Left ventricle myocardium inferior (tissue), 1 donor: ENCODE measurements around the gene OR10D3. TPM values are rescaled to one million over a fixed set of nuclear protein-coding genes. Genes with fewer than 3 reads are reported as not detected.
"Not testable (repeated sequence)": the region's sequence is repeated elsewhere in the genome, so short reads cannot be mapped to it uniquely, and the experiment has no call there.

Experiments used
- DNase-seq: peaks from one replicate; pipeline ENCODE4 v3.0.0-alpha.2; 2020
- H3K27ac ChIP-seq: fragments of 200-600 bp; replicated peaks from 2 replicates; pipeline ENCODE4 v1.8.0; 2021
- H3K27me3 ChIP-seq: fragments of 200-600 bp; 2 replicates; pipeline ENCODE4 v1.8.0; 2021; ENCODE audit warnings: low read depth
- H3K36me3 ChIP-seq: fragments of 200-600 bp; 2 replicates; pipeline ENCODE4 v1.8.0; 2021
- H3K4me1 ChIP-seq: fragments of 200-600 bp; 2 replicates; pipeline ENCODE4 v1.8.0; 2021
- H3K4me3 ChIP-seq: fragments of 200-600 bp; 2 replicates; pipeline ENCODE4 v1.8.0; 2021; ENCODE audit warnings: mild to moderate bottlenecking, moderate library complexity
- H3K9me3 ChIP-seq: fragments of 200-600 bp; replicated peaks from 2 replicates; pipeline ENCODE4 v1.8.0; 2021
- intact Hi-C: fragments of 100-400 bp; cut with micrococcal nuclease; formaldehyde crosslinking; loops from one replicate; pipeline ENCODE4 v1.11.0; 2022
- total RNA-seq: library from RNA; stranded (reverse); fragmentation: NEBNext Ultra II Directional; extraction: Animal tissue kit (Norgen Biotek cat#: 25700); gene quantifications from one replicate; pipeline ENCODE4 v1.2.1, GENCODE V29; 2021
- TF ChIP-seq, protein P1 (sequence below): fragments of 200-600 bp; IDR thresholded peaks from 2 replicates; pipeline ENCODE4 v1.8.0; 2021; ENCODE audit warnings: antibody characterized with exemption, mild to moderate bottlenecking, borderline replicate concordance
- donor health status: DM: no; HTN: yes; CAD: no; lungs with severe emphysema.

Gene OR10D3
- total RNA-seq, 1 donor from 2014 or later, result not detected

DNA sequence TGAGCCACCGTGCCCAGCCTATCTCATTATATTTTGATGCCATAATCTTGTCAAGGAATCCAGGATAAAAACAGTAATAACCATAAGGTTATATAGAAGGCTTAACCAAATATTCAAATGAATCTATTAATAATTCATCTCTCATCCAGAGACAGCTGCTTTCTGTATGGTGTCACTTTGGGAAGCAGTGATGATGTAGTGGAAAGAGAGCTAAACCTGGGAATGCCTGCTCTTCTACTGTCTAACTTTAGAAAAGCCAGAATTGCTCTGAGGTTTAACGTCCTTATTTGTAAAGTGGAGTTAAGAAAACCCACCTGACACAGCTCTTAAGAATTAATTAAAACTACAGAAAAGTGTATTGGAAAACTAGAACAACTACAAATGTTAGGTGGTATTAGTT lies 29.3 kb upstream of the OR10D3 start:
- no peak for DNase-seq
- intact Hi-C loops, result no loop called here
- Histone ChIP-seq H3K27ac (no peak overlapping the region), H3K36me3 (no peaks in the 10 kb centered on the region), H3K4me1 (no peaks in the 10 kb centered on the region), H3K9me3 (no peaks in the 10 kb centered on the region), H3K4me3 (no peak overlapping the region), H3K27me3 (peaks cover 3% of the 10 kb centered on the region)
- TF ChIP-seq, protein P1, sequence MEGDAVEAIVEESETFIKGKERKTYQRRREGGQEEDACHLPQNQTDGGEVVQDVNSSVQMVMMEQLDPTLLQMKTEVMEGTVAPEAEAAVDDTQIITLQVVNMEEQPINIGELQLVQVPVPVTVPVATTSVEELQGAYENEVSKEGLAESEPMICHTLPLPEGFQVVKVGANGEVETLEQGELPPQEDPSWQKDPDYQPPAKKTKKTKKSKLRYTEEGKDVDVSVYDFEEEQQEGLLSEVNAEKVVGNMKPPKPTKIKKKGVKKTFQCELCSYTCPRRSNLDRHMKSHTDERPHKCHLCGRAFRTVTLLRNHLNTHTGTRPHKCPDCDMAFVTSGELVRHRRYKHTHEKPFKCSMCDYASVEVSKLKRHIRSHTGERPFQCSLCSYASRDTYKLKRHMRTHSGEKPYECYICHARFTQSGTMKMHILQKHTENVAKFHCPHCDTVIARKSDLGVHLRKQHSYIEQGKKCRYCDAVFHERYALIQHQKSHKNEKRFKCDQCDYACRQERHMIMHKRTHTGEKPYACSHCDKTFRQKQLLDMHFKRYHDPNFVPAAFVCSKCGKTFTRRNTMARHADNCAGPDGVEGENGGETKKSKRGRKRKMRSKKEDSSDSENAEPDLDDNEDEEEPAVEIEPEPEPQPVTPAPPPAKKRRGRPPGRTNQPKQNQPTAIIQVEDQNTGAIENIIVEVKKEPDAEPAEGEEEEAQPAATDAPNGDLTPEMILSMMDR, result no peak

DNA sequence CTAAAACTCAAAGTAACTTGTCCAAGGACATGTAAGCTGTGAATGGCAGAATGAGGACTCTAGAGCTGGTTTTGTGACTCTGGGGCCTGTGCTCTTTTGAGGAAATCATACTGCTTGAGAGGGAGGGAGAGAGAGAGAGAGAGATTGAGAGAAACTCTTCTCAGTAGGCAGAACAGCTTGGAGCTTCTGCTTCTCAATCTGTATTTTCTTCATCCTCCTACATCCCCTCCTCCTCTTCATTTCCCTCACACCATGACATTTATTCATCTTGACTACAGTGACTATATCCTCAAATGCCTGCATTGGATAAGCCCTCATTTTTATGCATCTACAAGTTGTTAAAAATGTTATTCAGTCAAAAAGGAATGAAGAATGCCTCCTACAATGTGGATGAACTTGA lies 23.7 kb upstream of the OR10D3 start:
- Histone ChIP-seq H3K27ac (no peak overlapping the region), H3K4me3 (no peak overlapping the region), H3K36me3 (no peaks in the 10 kb centered on the region), H3K4me1 (no peaks in the 10 kb centered on the region), H3K9me3 (no peaks in the 10 kb centered on the region), H3K27me3 (peaks cover 3% of the 10 kb centered on the region)
- intact Hi-C loops, result no loop called here
- no peak for DNase-seq
- TF ChIP-seq, protein P1, result no peak

DNA sequence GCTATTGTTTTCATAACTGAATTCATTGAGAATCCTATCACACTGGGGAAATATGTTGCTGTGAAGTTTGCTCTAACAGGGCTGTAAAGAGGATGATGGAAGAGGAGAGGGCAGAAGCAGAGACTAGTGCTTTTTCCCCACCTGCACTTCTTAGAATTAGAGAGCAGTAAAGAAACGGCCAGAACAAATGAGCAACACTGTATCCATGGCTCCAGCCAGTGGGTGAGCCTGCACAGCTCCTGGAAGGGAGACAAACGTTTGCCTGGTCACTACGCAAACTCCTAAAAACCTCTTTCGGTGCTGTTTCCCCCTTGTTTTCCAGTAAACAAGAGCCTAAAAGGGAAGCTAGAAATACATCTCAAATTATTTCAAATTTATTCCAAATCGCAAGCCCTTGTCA lies 22.2 kb upstream of the OR10D3 start:
- Histone ChIP-seq H3K4me1 (no peaks in the 10 kb centered on the region), H3K27me3 (peaks cover 3% of the 10 kb centered on the region), H3K9me3 (no peaks in the 10 kb centered on the region), H3K4me3 (no peak overlapping the region), H3K36me3 (no peaks in the 10 kb centered on the region), H3K27ac (no peak overlapping the region)
- DNase-seq, result no peak
- intact Hi-C loops, result no loop called here
- TF ChIP-seq, protein P1, result no peak

DNA sequence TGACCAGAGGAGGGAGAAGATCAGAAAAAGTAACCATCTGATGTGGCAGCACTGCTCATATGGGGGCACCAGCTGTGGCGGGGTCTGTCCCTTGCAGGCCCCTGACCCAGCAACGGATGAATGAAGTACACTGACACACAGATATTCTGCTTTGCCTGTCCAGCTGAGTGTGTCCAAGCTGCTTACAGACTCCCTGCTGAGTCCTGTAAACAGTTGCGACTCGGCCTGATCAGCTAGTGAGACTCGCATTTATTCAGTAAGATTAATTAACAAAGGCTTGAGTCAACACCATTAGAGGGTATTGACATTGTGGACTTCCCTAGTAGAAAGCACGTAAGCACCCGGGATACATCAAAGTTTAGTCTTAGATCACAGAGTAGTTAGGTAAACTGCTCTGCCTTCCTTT lies 15.3 kb upstream of the OR10D3 start:
- intact Hi-C loops, result no loop called here
- no peak for DNase-seq
- H3K4me1 ChIP-seq, result no peaks in the 10 kb centered on the region
- TF ChIP-seq, protein P1, result no peak
- no peak overlapping the region for H3K27ac ChIP-seq
- no peaks in the 10 kb centered on the region for H3K36me3 ChIP-seq
- peaks cover 3% of the 10 kb centered on the region for H3K27me3 ChIP-seq
- H3K9me3 ChIP-seq, result no peaks in the 10 kb centered on the region
- no peak overlapping the region for H3K4me3 ChIP-seq

DNA sequence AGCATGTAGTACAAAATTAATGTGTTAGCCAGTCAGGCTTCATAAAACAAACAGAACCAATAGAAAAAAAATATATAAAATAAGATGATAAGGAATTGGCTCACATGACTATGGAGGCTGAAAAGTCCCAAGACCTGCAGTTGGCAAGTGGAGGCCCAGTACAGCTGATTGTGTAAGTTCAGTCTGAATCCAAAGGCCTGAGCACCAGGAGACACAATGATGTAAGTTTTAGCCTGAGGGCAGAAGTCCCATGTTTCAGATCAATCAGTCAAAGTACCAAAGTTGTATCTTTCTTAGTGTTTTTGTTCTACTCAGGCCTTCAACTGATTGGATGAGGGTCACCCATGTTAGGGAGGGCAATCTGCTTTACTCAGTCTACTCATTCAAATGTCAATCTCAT lies 14.3 kb upstream of the OR10D3 start:
- H3K27ac ChIP-seq, result no peak overlapping the region

DNA sequence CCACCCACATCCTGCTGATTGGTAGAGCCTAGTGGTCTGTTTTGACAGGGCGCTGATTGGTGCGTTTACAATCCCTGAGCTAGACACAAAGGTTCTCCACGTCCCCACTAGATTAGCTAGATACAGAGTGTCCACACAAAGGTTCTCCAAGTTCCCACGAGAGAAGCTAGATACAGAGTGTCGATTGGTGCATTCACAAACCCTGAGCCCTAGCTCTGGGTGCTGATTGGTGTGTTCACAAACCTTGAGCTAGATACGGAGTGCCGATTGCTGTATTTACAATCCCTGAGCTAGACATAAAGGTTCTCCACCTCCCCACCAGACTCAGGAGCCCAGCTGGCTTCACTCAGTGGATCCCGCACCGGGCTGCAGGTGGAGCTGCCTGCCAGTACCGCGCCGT lies 12.8 kb upstream of the OR10D3 start:
- H3K4me1 ChIP-seq, H3K9me3 ChIP-seq, H3K36me3 ChIP-seq, intact Hi-C loops, H3K27ac ChIP-seq, H3K27me3 ChIP-seq, H3K4me3 ChIP-seq, DNase-seq: not testable (repeated sequence)

More for the DNA sequence above, 14.3 kb upstream of the OR10D3 start:
- intact Hi-C loops, result no loop called here
- TF ChIP-seq, protein P1, result no peak
- Histone ChIP-seq H3K4me3 (no peak overlapping the region), H3K9me3 (no peaks in the 10 kb centered on the region), H3K27me3 (peaks cover 3% of the 10 kb centered on the region), H3K36me3 (no peaks in the 10 kb centered on the region), H3K4me1 (no peaks in the 10 kb centered on the region)
- DNase-seq, result no peak
